Right lobe of liver (tissue), 6 donors: ENCODE results near the gene GCA. TPM values are rescaled to one million over a fixed set of nuclear protein-coding genes. Genes with fewer than 3 reads are reported as not detected.
A peak's percentile ranks its signal among the peaks of the same experiment; 100 is the strongest.

Source experiments
- ATAC-seq, 4 donors: fragments of 200-7000 bp; cut with Tn5 transposase; one replicate each; pipeline ENCODE4 v1.9.1; 2020; ENCODE audit warnings: mild to moderate bottlenecking in 4 of 4, moderate library complexity in 4 of 4
- DNase-seq, 3 donors: peaks; one replicate each; pipeline ENCODE4 v3.0.0-alpha.2; 2020
- H3K27ac ChIP-seq, 3 donors: fragments of 200-600 bp; one replicate each; pipeline ENCODE4 v1.8.0; 2022
- H3K27me3 ChIP-seq, 2 donors: fragments of 200-600 bp; one replicate each; pipeline ENCODE4 v1.8.0; 2022
- H3K36me3 ChIP-seq, 4 donors: fragments of 200-600 bp; sonication (generic) in 1 of 4; one replicate each; pipeline versions ENCODE4 v1.5.1 to v1.8.0; 2017 to 2022; ENCODE audit warnings: control low read depth in 1 of 4
- H3K4me1 ChIP-seq, 4 donors: fragments of 200-600 bp; sonication (generic) in 1 of 4; one replicate each; pipeline versions ENCODE4 v1.5.1 to v1.8.0; 2017 to 2022; ENCODE audit warnings: control low read depth in 1 of 4
- H3K4me3 ChIP-seq, 3 donors: fragments of 200-600 bp; one replicate each; pipeline ENCODE4 v1.8.0; 2022
- H3K9me3 ChIP-seq, 4 donors: fragments of 200-600 bp; sonication (generic) in 1 of 4; one replicate each; pipeline versions ENCODE4 v1.5.1 to v1.8.0; 2017 to 2022; ENCODE audit warnings: control low read depth in 1 of 4
- POLR2A ChIP-seq: fragments of 450-650 bp; IDR thresholded peaks from one replicate; pipeline ENCODE4 v1.6.1; 2017; ENCODE audit warnings: antibody characterized with exemption, mild to moderate bottlenecking
- WGBS: methylation state at CpG from one replicate; pipeline ENCODE4 v1.1.6; 2018; ENCODE audit warnings: low coverage, low lambda C conversion rate; ENCODE audit not compliant: insufficient coverage; ENCODE audit errors: missing lambda C conversion rate; 5-methylcytosine and 5-hydroxymethylcytosine counted together
- intact Hi-C, 2 donors: fragments of 100-400 bp; cut with DNase I; formaldehyde crosslinking; loops; one replicate each; pipeline versions ENCODE4 v1.11.2 to v1.14.1; 2022
- total RNA-seq, 6 experiments: library from RNA; depleted of rRNA in 2 of 6; stranded (reverse); fragments of >200 nt in 2 of 6; fragmentation: NEBNext Ultra II Directional in 3 of 6; extraction: Animal tissue kit (Norgen Biotek cat#: 25700) in 3 of 6; gene quantifications; one replicate each; pipeline versions ENCODE4 v1.1.0 to v1.2.4, GENCODE V29; 2016 to 2023
- TF ChIP-seq, protein P1 (sequence below), 4 donors: fragments of 200-600 bp in 3 of 4; fragments of 450-650 bp in 1 of 4; IDR thresholded peaks; one replicate each; pipeline versions ENCODE4 v1.5.1 to v1.8.0; 2016 to 2022; ENCODE audit warnings: antibody characterized with exemption in 4 of 4, mild to moderate bottlenecking in 2 of 4
- donor health status: DM: no; HTN: yes; CAD: no.
- donor health status: DM: no; HTN: no; CAD: no.
- donor health status: DM: no; HTN: no; CAD: no.
- donor health status: DM: no; HTN: yes; CAD: no.
- donor health status: DM: no; HTN: yes; CAD: no.

The GCA gene
- total RNA-seq, 6 experiments from 2014 or later: 6.8 to 18.1 (median 10.9) TPM

DNA sequence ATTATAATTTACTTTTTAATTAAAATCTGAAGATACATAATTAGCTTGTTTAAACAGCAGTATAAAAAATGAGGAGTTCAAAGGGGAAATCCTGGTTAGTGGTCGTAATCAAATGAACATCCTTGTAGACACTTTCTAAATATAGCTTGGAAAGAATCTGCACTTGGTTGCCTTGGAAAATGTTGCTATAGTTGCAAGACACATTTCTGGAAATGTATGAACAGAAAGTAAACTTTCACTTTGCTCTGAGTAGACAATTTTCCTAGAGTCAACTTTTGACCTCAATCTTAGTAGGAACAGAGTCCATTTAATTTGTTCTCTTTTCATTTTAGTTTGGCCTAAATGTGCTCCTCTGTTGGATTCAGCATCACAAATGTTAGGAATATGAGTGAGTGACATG lies 38.3 kb downstream of the GCA start:
- Histone ChIP-seq H3K36me3 (no peaks in the 10 kb centered on the region), H3K27me3 (no peaks in the 10 kb centered on the region), H3K4me3 (no peak overlapping the region), H3K9me3 (no peaks in the 10 kb centered on the region), H3K4me1 (no peaks in the 10 kb centered on the region), H3K27ac (no peak overlapping the region)
- intact Hi-C loops: no loop called here
- 3% methylated on average over 1 of the region's 1 CpG for WGBS
- ATAC-seq (peak in 3 of 4 donors; percentile 49 to 72 (median 56)), DNase-seq (no peak)
- TF ChIP-seq, protein P1, sequence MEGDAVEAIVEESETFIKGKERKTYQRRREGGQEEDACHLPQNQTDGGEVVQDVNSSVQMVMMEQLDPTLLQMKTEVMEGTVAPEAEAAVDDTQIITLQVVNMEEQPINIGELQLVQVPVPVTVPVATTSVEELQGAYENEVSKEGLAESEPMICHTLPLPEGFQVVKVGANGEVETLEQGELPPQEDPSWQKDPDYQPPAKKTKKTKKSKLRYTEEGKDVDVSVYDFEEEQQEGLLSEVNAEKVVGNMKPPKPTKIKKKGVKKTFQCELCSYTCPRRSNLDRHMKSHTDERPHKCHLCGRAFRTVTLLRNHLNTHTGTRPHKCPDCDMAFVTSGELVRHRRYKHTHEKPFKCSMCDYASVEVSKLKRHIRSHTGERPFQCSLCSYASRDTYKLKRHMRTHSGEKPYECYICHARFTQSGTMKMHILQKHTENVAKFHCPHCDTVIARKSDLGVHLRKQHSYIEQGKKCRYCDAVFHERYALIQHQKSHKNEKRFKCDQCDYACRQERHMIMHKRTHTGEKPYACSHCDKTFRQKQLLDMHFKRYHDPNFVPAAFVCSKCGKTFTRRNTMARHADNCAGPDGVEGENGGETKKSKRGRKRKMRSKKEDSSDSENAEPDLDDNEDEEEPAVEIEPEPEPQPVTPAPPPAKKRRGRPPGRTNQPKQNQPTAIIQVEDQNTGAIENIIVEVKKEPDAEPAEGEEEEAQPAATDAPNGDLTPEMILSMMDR (IDR thresholded peaks at IDR 0.05): no peak
- TF ChIP-seq POLR2A: no peak

DNA sequence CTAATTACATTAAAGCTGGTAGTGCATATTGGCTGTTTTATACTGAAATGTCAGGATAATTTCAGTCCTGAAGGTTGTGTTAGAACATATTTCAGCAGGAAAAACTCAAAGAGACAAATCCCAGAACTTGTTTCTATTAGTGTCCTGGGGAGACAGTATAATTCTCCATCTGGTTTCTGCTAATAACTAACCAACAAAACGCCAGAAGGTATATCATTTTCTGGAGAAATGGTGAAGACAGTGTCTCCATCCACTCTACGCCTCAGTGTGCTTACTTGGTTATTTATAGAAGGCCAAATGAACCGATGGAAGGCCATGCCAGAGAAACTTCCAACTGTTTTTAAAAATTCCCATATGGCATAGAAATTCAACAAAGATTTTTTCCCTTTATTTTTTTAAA lies 41.6 kb downstream of the GCA start:
- Histone ChIP-seq H3K27ac (no peak overlapping the region), H3K9me3 (no peaks in the 10 kb centered on the region)

GRCh38 chr2:162390801-162391200 lies 46.9 kb downstream of the GCA start:
- Histone ChIP-seq H3K27ac (no peak overlapping the region), H3K4me1 (no peaks in the 10 kb centered on the region), H3K27me3 (no peaks in the 10 kb centered on the region), H3K9me3 (no peaks in the 10 kb centered on the region), H3K4me3 (no peak overlapping the region), H3K36me3 (no peaks in the 10 kb centered on the region)
- ATAC-seq (no peak), DNase-seq (no peak)
- 87% methylated on average over 4 of the region's 4 CpGs for WGBS
- intact Hi-C loops: no loop called here
- TF ChIP-seq, protein P1 (IDR thresholded peaks at IDR 0.05): no peak
- no peak for TF ChIP-seq POLR2A

More for the DNA sequence above, 41.6 kb downstream of the GCA start:
- Histone ChIP-seq H3K4me3 (no peak overlapping the region), H3K4me1 (no peaks in the 10 kb centered on the region), H3K36me3 (no peaks in the 10 kb centered on the region), H3K27me3 (no peaks in the 10 kb centered on the region)
- no peak for DNase-seq
- intact Hi-C loops: no loop called here
- WGBS: 68% methylated on average over 3 of the region's 3 CpGs
- TF ChIP-seq POLR2A: no peak
- TF ChIP-seq, protein P1 (IDR thresholded peaks at IDR 0.05): no peak
- no peak for ATAC-seq

DNA sequence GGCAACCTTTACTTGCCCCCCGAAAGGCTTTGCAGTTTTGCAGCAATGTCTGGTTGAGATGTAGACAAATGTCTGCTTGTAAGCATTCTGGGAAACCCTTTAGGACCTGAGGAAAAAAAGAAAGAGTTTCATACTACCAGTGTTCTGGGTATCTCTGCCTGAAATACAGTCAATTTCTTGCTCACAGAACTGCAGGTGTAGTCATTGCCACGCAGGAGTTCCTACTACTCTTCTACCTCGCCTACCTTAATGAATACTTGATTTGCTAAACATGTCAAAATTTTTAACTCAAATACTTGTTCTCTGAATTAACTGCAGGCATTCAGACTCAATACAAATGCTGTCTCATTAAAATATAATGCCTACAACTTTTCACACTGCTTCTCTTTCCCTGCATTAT lies 56.4 kb downstream of the GCA start:
- intact Hi-C loops: no loop called here

More for the DNA sequence above, 56.4 kb downstream of the GCA start:
- no peaks in the 10 kb centered on the region for H3K27me3 ChIP-seq
- H3K4me1 ChIP-seq: no peaks in the 10 kb centered on the region
- H3K36me3 ChIP-seq: no peaks in the 10 kb centered on the region
- 69% methylated on average over 3 of the region's 3 CpGs for WGBS
- no peak for TF ChIP-seq POLR2A
- TF ChIP-seq, protein P1 (IDR thresholded peaks at IDR 0.05): no peak
- ATAC-seq (no peak), DNase-seq (no peak)
- H3K4me3 ChIP-seq: no peak overlapping the region
- H3K27ac ChIP-seq: no peak overlapping the region
- H3K9me3 ChIP-seq: no peaks in the 10 kb centered on the region
